Lower leg skin (tissue), 4 donors: Measurements from ENCODE around the gene ALDOC. TPM values are rescaled to one million over a fixed set of nuclear protein-coding genes. Genes with fewer than 3 reads are reported as not detected.

Experiments
- DNase-seq, 2 donors: peaks; one replicate each; pipeline ENCODE4 v3.0.0-alpha.2; 2019; ENCODE audit warnings: low spot score in 2 of 2
- H3K4me3 ChIP-seq: fragments of 200-600 bp; sonication (generic); 2 replicates; pipeline ENCODE4 v1.5.1; 2017; ENCODE audit warnings: mild to moderate bottlenecking, low read depth; ENCODE audit not compliant: poor library complexity, severe bottlenecking
- CTCF ChIP-seq, 3 donors: fragments of 450-650 bp; IDR thresholded peaks; one replicate each; pipeline ENCODE4 v1.5.1; 2016; ENCODE audit warnings: antibody characterized with exemption in 3 of 3, mild to moderate bottlenecking in 3 of 3, moderate library complexity in 2 of 3
- POLR2A ChIP-seq, 2 donors: fragments of 450-650 bp; IDR thresholded peaks; one replicate each; pipeline ENCODE4 v1.6.1; 2016 to 2017; ENCODE audit warnings: antibody characterized with exemption in 2 of 2, mild to moderate bottlenecking in 1 of 2, moderate library complexity in 1 of 2
- WGBS, 2 donors: methylation state at CpG; one replicate each; pipeline ENCODE4 v1.1.5; 2018; 5-methylcytosine and 5-hydroxymethylcytosine counted together
- intact Hi-C: fragments of 100-400 bp; cut with DNase I; formaldehyde crosslinking; loops from one replicate; pipeline ENCODE4 v1.15.0; 2023; ENCODE audit warnings: low total_unique reads
- total RNA-seq, 4 donors: library from RNA; depleted of rRNA; stranded (reverse); fragments of >200 nt; gene quantifications; one replicate each; pipeline ENCODE4 v1.1.0, GENCODE V29; 2016

The ALDOC gene
- total RNA-seq, 4 donors from 2014 or later = 109 to 186 (median 138) TPM

GRCh38 chr17:28548417-28549130, 28.1 kb downstream of the ALDOC start:
- no peak for DNase-seq
- H3K4me3 ChIP-seq = no peak overlapping the region
- intact Hi-C loops = no loop called here
- 84 to 93% methylated on average over 5 to 6 of the region's 6 CpGs for WGBS, 2 donors
- TF ChIP-seq POLR2A (IDR thresholded peaks at IDR 0.05) = no peak
- no peak for TF ChIP-seq CTCF (IDR thresholded peaks at IDR 0.05)

GRCh38 chr17:28547623-28548416, 28.9 kb downstream of the ALDOC start:
- 75 to 78% methylated on average over 26 of the region's 26 CpGs for WGBS, 2 donors
- no peak overlapping the region for H3K4me3 ChIP-seq
- peak in 1 of 2 donors; percentile 47 for DNase-seq
- intact Hi-C loops = no loop called here
- TF ChIP-seq POLR2A (IDR thresholded peaks at IDR 0.05) (no peak), CTCF (IDR thresholded peaks at IDR 0.05) (peak in 2 of 3 donors; percentile 28 to 57)

- no peak for DNase-seq
- WGBS, 2 donors = 91 to 97% methylated on average over 13 to 14 of the region's 14 CpGs
- H3K4me3 ChIP-seq = no peak overlapping the region
- intact Hi-C loops = no loop called here
- no peak for TF ChIP-seq POLR2A (IDR thresholded peaks at IDR 0.05)
- no peak for TF ChIP-seq CTCF (IDR thresholded peaks at IDR 0.05)
Measured at GRCh38 chr17:28547096-28547622, 29.5 kb downstream of the ALDOC start.

- no peak overlapping the region for H3K4me3 ChIP-seq
- DNase-seq = no peak
- 70 to 72% methylated on average over 6 of the region's 6 CpGs for WGBS, 2 donors
- TF ChIP-seq POLR2A (IDR thresholded peaks at IDR 0.05) = no peak
- TF ChIP-seq CTCF (IDR thresholded peaks at IDR 0.05) = no peak
- intact Hi-C loops = no loop called here
Measured at GRCh38 chr17:28545787-28546415, 30.8 kb downstream of the ALDOC start.

GRCh38 chr17:28545141-28545503, 31.6 kb downstream of the ALDOC start:
- TF ChIP-seq CTCF (IDR thresholded peaks at IDR 0.05) (no peak), POLR2A (IDR thresholded peaks at IDR 0.05) (no peak)
- H3K4me3 ChIP-seq = no peak overlapping the region
- intact Hi-C loops = no loop called here
- WGBS, 2 donors = 83 to 97% methylated on average over 2 of the region's 2 CpGs
- DNase-seq = no peak
